ENCODE results near the gene CNTNAP2. TPM values are rescaled to one million over a fixed set of nuclear protein-coding genes. Genes with fewer than 3 reads are reported as not detected.

The CNTNAP2 gene
- total and polyA plus RNA-seq, 9 of the 15 experiments (the other 6 are each of a cell fraction or from before 2014, with no cell fraction given): 0.04 to 0.62 (median 0.09) TPM; not detected in 4

DNA sequence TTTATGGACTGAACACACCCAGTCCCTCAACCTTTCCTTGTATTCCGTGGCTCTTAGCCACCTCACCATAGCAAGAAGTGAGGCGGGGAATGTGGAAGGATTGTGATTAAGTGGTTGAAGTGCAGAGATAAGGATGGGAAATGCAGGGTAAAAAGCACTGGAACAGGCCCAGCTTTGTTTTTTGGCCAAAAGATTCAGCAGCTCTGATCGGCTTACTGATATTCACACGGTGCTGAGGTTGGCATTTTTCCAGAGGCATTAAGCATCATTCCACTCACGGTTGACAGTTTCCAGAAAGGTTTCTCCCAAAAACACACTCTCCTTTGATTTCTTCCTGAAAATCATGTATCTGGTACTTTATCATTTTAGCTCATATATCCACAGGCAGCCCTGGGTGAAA lies 544.2 kb downstream of the CNTNAP2 start (continued):
- TF ChIP-seq CBX2 (IDR thresholded peaks at IDR 0.05; ENCODE audit: insufficient read depth, low read length, poor library complexity, severe bottlenecking) (no peak), MEF2A (IDR thresholded peaks at IDR 0.05; ENCODE audit: control insufficient read depth, low read depth, low read length) (no peak), CCAR2 (IDR thresholded peaks at IDR 0.05; ENCODE audit: low read depth, low read length) (no peak), NR2C2 (CRISPR knock-in tag; IDR thresholded peaks at IDR 0.05) (no peak), NR2C2 (tag; IDR thresholded peaks at IDR 0.05) (no peak), CBFB (CRISPR knock-in tag; IDR thresholded peaks at IDR 0.05) (no peak), ZNF324 (CRISPR knock-in tag; IDR thresholded peaks at IDR 0.05) (no peak), RNF2 (IDR thresholded peaks at IDR 0.05) (no peak)

DNA sequence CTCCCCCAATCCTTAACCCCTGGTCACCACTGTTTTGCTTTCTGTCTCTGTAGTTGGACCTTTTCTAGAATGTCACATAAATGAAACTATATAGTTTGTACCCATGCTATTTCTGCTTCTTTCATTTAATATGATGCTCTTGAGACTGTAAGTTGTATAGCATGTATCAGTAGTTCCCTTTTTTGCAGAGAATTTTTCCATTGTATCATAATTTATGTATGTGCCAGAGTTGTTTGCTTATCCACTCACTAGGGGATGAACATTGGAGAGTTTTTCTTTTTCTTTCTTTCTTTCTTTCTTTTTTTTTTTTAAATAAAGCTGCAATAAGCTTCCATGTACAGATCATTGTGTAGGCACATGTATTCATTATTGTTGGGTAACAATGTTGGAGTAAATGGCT lies 544.8 kb downstream of the CNTNAP2 start:
- ATAC-seq: no peak
- no peak for FAIRE-seq
- ChIA-PET POLR2A (no interaction called here), CTCF (ENCODE audit: low intra/inter-chr PET ratio) (no interaction called here)
- H3K4me1 ChIP-seq (replicated peaks in 1 of 2; ENCODE audit: control insufficient read depth in 2 of 2, insufficient read depth in 2 of 2, low read length in 2 of 2): no peaks in the 10 kb centered on the region
- no peak for DNase-seq (ENCODE audit: extremely low read depth in 1 of 4, low spot score in 3 of 4)
- no peaks in the 10 kb centered on the region for H3K79me2 ChIP-seq (ENCODE audit: control insufficient read depth, insufficient read depth, low read length)
- no peaks in the 10 kb centered on the region for H3K27me3 ChIP-seq (ENCODE audit: control insufficient read depth in 2 of 2, insufficient read depth in 2 of 2, low read length in 2 of 2)
- in situ Hi-C loops (cut with MboI) (no loop called here), intact Hi-C loops (cut with micrococcal nuclease) (no loop called here)
- H3K27ac ChIP-seq (ENCODE audit: extremely low read depth, low read depth, low read length): no peak overlapping the region
- no peaks in the 10 kb centered on the region for H3K9me1 ChIP-seq (ENCODE audit: control insufficient read depth, insufficient read depth, low read length)
- no peaks in the 10 kb centered on the region for H3K36me3 ChIP-seq (ENCODE audit: control insufficient read depth, insufficient read depth, low read length)
- H3K9me3 ChIP-seq (replicated peaks; ENCODE audit: control insufficient read depth, insufficient read depth, low read depth, low read length): no peaks in the 10 kb centered on the region; the same call in 1 of the 2 replicates
- BruUV-seq (replicated peaks): no TSS peak
- no peak overlapping the region for H3K4me3 ChIP-seq
- no peaks in the 10 kb centered on the region for H4K20me1 ChIP-seq (replicated peaks; ENCODE audit: control insufficient read depth, insufficient read depth, low read length)
- no peak overlapping the region for H3K4me2 ChIP-seq (ENCODE audit: insufficient read depth, low read length)
- TF ChIP-seq ZNF316 (IDR thresholded peaks at IDR 0.05) (no peak), XRCC5 (IDR thresholded peaks at IDR 0.05; ENCODE audit: low read depth, low read length) (no peak), COPS2 (conservative IDR thresholded peaks at IDR 0.05) (no peak), ZNF561 (CRISPR knock-in tag; conservative IDR thresholded peaks at IDR 0.05) (no peak)
- TF ChIP-seq, protein P1, sequence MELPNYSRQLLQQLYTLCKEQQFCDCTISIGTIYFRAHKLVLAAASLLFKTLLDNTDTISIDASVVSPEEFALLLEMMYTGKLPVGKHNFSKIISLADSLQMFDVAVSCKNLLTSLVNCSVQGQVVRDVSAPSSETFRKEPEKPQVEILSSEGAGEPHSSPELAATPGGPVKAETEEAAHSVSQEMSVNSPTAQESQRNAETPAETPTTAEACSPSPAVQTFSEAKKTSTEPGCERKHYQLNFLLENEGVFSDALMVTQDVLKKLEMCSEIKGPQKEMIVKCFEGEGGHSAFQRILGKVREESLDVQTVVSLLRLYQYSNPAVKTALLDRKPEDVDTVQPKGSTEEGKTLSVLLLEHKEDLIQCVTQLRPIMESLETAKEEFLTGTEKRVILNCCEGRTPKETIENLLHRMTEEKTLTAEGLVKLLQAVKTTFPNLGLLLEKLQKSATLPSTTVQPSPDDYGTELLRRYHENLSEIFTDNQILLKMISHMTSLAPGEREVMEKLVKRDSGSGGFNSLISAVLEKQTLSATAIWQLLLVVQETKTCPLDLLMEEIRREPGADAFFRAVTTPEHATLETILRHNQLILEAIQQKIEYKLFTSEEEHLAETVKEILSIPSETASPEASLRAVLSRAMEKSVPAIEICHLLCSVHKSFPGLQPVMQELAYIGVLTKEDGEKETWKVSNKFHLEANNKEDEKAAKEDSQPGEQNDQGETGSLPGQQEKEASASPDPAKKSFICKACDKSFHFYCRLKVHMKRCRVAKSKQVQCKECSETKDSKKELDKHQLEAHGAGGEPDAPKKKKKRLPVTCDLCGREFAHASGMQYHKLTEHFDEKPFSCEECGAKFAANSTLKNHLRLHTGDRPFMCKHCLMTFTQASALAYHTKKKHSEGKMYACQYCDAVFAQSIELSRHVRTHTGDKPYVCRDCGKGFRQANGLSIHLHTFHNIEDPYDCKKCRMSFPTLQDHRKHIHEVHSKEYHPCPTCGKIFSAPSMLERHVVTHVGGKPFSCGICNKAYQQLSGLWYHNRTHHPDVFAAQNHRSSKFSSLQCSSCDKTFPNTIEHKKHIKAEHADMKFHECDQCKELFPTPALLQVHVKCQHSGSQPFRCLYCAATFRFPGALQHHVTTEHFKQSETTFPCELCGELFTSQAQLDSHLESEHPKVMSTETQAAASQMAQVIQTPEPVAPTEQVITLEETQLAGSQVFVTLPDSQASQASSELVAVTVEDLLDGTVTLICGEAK (IDR thresholded peaks at IDR 0.05): no peak
- TF ChIP-seq, protein P1 (CRISPR knock-in tag; IDR thresholded peaks at IDR 0.05): no peak
- H2AFZ ChIP-seq (ENCODE audit: low read depth, low read length): no peak overlapping the region
- H3K9ac ChIP-seq (ENCODE audit: insufficient read depth in 1 of 2, low read depth in 2 of 2, low read length in 2 of 2): no peak overlapping the region
